HG03565 (cell line): ENCODE data around the gene RALB.

Experiments used
- ATAC-seq: cut with Tn5 transposase; IDR thresholded peaks from one replicate; pipeline ENCODE4 v1.9.1; 2021; ENCODE audit warnings: mild to moderate bottlenecking, moderate library complexity; ENCODE audit not compliant: unreplicated experiment

The RALB gene

DNA sequence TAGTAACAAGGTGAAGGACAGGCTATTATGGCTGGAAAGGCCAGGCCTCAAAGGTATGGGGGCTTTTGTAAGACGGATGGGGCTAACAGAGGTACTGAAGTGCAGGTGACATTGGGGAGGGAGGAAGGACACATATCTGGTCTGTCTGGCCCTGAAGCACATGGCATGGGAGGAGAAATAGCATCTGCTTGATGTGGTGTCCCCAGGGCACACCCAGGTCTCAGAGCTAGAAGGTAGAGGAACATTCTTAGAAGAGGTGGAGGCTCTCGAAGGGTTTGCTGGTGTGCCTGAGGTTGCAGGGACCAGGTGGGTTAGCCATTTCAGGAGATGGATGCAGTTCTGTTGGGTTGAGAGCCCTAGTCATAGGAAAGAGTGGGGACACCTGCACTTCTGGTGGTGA is 9.5 kb downstream of the RALB start:
- no peak for ATAC-seq

DNA sequence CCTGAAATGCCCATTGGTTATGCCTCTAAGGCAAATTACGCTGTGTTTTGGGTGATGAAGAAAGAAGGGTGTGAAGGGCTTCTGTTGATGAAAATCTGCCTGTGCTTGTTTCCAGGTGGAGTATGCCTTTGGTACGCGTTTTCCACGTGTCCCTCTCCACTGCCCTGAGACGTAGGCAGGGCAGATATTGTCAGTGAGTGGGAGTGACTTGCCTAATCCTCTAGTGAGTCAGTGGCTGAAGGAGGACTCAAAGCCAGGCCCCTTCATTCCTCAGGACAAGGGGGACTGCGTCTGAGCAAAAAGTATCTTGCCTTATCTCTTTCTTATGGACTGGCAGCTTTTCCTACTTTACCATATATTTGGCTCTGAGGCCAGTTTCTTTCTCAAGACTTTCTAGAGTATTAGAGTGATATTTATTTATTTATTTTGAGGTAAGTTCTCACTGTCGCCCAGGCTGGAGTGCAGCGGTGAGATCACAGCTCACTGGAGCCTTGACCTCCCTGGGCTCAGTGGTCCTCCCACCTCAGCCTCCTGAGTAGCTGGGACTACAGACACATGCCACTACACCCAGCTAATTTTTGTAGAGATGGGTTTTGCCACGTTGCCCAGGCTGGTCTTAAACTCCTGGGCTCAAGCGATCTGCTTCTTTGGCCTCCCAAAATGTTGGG is 10.2 kb downstream of the RALB start:
- ATAC-seq: no peak

DNA sequence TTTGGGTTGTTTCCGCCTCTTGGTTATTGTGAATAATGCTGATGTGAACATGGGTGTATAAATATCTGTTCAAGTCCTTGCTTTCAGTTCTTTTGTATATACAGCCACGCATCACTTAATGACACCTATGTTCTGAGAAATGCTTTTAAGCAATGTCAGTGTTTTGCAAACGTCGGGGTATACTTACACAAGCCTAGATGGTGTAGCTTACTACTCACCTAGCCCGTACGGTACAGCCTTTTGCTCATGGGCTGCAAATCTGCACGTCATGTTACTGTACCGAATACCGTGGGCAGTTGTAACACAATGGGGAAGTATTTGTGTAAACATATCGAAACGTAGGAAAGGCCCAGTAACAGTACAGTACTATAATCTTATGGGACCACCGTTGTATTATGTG is 12.4 kb downstream of the RALB start:
- peak; percentile 50 for ATAC-seq

DNA sequence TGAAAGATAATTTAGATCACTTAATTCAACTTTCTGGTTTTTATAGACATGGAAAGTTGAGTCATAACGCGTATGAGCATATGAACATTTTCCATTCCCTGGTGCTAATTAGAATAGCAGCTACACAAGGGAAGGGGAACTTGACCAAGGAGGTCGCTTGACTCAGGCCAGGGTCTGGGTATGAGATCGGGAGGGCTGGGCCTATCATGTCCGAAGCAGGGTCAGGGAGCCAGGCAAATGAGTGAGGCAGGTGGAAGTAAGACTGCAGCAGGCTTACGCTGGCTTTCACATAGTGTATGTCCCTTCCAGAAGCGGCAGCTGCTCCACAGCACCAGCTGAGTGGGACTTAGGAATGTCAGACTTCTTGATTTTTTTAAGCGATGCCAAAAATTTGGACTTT is 14.7 kb downstream of the RALB start:
- ATAC-seq: no peak

DNA sequence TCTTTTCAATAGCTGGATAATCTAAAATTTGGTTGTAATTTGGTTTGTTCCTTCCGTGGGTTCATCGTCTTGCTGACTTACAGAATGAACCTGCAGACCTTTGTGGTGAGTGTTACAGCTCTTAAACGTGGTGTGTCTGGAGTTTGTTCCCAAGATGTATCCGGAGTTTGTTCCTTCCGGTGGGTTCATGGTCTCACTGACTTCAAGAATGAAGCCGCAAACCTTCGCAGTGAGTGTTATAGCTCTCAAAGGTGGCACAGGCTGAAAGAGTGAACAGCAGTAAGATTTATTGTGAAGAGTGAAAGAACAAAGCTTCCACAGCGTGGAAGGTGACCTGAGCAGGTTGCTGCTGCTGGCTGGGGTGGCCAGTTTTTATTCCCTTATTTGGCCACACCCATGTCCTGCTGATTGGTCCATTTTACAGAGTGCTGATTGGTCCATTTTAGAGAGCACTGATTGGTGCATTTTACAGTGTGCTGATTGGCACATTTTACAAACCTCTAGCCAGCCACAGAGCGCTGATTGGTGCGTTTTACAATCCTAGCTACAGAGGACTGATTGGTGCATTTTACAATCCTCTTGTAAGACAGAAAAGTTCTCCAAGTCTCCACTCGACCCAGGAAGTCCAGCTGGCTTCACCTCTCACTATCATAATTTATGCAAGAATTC is 16.6 kb downstream of the RALB start:
- no peak for ATAC-seq

DNA sequence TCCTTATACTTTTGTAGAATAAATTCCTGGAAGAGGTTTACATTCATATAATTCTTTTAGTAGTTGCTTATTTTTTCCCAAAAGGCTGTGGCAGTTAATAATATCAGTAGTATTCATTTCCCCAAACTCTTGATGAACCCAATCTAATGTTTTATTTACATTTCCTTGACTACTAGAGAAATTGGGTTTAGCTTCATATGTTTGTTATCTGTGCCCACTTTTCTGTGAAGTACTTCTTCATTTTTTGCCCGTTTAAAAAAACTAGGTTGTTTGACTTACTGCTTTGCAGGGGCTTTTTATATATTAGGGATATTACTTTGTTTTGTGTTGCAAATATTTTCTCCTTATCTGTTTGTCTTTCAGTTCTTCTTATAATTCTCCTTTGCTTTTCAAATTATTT is 17.2 kb downstream of the RALB start:
- ATAC-seq: no peak

DNA sequence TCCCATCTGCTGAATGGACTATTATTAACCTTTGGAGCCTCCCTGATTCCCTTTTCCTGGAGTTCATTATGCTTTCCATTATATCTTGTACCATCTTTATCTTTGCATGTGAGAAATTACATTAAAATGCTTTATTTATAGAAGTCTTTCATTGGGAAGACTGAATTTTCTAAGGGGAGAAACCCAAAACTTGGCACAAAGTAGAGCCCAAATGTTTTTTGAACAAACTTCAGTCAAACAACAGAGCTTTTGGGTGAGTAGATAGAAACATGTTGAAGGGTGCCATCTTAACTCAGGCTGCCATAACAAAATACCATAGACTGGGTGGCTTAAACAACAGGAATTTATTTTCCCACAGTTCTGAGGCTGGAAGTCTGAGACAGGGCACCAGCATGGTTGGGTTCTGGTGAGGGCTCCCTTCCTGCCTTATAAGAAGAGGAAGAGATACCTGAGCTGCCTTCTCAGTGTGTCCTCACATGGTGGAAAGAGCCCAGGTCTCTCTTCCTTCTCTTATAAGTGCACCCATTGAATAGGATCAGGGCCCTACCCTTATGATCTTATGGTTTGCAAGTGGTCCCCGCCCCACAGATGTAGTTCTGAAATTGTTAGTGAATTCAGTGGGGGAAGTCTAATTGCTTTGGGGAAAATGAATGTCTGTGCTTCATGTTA is 19.2 kb downstream of the RALB start:
- ATAC-seq: no peak

DNA sequence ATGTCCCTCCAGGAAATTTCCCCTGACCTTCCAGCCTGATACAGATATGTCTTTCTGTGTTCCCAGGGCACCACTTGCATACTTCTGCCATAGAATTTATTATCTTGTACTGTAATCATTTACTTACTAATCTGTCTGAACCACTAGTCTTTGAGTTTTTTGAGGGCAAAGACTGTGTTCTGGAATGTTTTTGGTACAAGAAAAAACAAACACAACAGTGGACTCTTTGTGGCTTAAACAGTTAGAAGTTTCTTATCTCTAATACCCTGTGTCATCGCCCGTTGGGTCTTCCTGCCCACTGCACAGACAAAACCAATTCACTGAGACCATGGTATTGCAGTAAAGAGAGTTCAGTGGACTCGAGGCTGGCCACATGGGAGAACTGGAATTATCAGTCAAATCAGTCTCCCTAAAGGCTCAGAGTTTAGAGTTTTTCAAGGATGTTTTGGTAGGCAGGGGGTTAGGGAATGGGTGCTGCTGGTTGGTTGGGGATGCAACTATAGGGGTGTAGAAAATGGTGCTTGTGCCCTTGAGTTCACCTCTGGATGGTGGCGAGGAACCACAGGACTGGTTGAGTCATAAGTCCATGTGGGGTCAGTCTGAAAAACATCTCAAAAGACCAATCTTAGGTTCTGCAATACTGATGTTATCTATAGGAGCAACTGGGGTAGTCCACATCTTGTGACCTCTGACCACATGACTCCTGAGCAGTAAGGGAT is 20.3 kb downstream of the RALB start:
- ATAC-seq: no peak

DNA sequence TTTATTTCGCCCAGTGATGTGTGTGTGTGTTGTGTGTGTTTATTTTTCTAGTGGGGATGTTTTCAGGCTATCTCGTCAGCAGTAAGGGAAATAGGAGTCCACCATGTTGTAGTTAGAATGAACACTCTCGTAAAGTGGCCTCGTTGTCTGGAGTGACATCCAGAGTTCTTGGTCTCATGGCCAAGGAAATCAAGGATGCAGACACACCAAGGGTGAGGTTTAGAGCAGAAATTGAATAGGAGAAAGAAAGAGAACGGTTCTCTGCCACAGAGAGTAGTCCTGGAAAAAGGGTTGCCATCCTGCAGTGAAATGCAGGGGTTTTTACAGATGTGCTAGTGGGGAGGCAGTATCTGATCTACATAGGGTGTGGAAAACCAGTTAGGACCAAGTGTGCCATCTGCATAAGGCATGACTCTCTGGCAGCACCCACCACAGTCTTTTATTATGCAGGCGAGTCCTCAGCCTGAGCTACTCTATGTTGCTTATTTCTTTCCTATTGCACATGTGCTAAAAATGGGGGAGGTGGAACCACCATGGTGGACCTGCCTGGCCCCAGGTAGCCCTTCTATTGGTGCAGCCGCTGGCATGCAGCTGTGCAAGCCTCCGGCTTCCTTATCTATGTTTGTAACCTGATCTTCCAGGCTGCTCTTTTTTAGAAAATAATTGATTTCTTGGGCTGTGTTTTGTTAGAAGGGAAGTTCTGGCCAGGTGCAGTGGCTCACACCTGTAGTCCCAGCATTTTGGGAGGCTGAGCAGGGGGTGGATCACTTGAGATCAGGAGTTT is 23.2 kb downstream of the RALB start:
- ATAC-seq: no peak

DNA sequence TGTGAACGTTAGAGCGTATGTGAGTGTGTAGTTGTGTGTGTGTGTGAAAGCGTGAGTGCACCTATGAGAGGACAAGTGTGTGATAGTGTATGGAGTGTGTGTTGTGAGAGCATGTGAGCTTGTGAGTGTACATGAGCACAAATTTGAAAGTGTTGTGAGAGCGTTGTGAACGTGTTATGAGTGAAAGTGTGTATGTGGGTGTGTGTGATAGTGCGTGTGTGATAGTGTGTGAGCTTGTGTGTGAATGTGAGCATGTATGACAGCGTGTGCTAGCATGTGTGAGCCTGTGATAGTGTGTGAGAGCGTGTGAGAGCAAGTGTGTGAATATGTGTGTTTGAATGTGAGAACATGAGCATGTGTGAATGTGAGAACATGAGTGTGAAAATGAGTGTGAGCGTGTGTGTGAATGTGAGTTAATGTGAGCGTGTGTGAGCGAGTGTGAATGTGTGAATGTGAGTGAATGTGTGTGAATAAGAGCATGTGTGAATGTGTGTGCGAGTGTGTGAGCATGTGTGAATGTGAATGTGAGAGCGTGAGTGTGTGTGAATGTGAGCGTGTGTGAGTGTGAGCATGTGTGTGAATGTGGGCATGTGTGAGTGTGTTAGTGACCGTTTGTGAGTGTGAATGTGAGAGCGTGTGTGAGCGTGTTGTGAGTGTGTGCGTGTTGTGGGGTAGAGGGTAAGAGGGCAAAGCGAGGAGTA is 25.0 kb downstream of the RALB start:
- ATAC-seq: no peak

DNA sequence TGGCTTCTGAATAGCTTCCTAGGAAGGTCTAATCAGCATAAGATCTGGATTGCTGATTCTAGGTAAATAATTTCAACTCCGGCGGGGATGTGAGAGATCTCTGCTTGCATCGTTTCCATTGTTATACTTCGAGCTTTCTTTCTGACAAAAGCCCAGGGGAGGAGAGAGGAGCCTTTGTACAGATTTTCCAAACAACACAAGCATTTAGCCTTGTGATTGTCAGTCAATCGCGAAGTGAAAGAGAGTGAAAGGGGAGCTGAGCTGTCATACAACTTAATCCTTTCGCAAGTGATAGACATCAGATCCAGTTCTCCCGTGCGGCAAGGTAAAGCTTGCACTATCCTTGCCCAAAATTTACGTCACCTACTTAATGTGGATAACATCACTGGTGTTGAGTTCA is 26.2 kb downstream of the RALB start:
- no peak for ATAC-seq

DNA sequence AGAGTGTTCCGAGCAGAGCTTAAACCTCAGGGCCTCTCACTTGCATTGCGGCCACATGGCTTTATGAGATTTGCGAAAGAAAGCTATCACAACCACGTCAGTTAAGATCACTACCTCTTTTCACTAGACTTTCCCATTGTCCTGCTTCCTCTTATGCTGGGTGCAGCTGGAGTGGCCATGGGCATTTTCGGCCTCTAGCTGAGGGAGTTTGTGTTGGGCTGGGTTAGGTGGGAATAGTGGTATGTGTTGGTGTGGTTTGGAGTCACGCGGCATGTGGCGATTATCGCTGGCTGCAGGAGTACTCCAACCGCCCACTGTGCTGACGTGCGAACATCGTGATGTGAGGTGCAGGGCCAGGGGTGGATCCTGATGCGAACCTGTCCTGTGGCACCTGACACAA is 27.1 kb downstream of the RALB start:
- no peak for ATAC-seq

DNA sequence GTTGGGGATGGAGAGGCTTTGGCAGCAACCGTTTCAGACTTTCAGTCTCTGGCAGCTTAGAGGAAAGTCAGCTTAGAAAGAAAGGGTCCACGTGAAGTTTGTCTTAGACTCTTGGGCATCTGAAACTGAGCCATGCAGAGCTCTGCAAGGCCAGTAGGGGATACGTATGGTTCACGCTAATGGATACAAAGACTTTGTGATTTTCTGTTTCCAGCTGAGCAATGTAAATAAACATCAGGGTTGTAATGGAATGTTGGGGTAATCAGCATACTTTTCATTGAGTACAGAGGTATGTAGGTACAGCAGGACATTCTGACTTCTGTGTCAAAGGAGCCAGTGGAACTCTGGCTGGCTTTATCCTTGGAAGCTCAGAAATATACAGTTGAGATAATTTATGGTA is 31.0 kb downstream of the RALB start:
- ATAC-seq: no peak

DNA sequence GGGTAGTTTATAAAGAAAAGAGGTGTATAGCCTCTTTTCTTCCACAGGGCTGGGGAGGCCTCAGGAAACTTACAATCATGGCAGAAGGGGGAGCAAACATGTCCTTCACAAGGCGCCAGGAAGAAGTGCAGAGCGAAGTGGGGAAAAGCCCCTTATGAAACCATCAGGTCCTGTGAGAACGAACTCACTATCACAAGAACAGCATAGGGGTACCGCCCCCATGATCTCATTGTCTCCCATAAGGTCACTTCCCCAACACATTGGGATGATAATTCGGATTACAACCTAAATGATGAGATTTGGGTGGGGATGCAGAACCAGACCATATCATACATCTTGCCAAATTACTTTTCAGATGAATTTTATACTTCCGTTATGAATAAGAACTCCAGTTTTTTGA is 32.4 kb downstream of the RALB start:
- ATAC-seq: no peak

DNA sequence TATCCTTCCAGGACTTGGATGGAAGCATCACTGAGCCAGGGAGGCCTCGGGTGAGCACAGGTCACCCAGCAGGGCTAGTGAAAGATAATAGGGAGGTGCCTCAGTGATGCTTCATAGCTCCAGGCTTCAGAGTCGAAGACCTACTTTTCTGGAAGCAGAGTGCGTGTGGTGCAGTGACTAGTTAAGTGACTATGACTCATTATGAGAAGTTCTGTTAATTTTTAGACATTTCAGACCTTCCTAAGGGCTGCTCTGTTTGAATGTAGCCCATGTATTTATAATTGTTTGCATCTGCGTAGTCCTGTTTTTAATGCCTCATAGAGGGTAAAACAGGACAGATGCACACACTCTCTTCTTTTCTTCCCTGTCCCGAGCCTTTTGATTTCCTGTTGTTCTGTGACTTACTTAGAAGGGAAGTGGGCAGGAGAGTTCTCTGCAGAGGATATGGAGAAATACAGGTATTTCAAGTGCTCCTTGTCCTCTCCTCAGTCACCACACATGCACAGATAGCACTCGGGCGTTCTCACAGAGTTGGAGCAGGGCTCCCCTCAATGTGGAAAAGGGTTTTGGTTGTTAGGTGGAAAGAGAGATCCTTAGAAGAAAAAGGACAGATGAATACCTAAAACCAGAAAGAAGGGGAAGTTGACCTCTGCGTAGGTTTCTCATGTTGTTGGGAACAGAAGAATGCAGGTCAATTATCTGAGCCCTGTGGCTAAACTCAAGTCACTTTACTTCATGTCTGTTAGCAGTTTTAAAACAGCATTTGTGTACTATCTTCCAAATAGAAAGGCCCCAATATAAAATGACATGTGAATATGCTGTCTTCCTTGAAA is 34.7 kb downstream of the RALB start:
- peak; percentile 98 for ATAC-seq

DNA sequence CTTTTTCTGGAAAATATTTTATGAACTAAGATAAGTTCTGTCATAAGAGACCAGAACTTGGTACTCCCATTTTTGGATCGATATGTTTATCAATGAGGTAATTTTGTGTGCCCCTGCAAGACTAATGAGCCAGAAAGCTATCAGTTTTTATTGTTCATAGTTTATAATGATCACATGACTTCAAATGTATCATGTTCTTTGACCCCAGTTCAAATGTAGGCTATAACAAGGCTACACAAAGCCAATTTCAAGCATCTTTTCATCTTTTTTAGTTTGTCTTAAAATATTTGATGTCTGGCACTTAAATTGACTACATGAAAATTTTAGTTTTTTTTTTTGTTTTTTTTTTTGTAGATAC is 35.3 kb downstream of the RALB start:
- ATAC-seq: no peak

DNA sequence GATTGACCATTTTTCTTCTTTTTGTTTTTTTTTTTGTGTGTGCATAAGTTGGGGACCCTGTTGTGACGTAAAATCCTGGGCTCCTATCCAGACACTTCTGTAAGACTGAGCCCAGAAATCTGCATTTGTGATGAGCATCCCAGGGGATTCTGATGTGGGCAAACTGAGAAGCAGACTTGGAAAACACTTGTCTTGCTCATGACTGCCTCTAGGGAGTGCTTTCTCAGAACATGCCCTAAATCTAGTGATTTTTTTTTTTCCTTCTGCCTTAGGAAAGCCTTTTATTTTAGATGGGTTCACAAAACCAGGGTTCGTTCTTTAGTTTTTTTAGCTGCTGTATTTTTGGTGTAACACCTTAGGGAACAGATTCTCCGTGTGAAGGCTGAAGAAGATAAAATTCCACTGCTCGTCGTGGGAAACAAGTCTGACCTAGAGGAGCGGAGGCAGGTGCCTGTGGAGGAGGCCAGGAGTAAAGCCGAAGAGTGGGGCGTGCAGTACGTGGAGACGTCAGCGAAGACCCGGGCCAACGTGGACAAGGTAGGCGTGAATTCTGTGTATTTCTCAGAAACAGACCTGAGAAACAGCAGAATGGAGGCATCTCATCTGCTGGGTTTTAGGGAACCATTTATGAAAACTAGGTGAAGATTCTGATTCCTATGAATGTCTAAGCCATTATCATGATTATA is 36.7 kb downstream of the RALB start:
- ATAC-seq: no peak

DNA sequence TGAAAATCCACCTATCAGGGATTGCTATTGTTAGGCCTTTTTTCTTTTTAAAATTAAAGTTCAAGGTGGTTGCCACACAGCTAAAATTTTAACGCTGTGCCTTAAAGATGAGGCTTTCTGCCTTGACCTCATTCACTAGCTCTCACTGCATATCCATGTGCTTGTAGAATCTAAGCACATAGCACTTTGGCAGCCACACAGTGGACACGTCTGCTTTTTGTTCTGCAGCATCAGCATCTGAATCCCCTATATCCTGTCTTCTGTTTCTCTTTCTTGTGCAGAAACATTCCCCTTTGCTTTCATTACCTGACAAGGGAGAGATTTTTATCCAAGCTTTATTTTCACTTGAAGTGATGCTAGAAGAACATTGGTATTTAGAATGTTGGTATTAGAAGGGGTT is 38.1 kb downstream of the RALB start:
- ATAC-seq: no peak
